C4-2B (cell line): Measurements from ENCODE around the gene CTLA4.

Experiments used
- H3K27ac ChIP-seq: fragments of 450-650 bp; 2 replicates; pipeline ENCODE4 v1.5.1; 2017
- ZFX ChIP-seq: fragments of 450-650 bp; IDR thresholded peaks from 2 replicates; pipeline ENCODE4 v1.6.1; 2017
- TF ChIP-seq, protein P1 (sequence below): fragments of 450-650 bp; conservative IDR thresholded peaks from 2 replicates; pipeline ENCODE4 v1.5.1; 2017; ENCODE audit warnings: mild to moderate bottlenecking

CTLA4 gene

GRCh38 chr2:203824603-203825002 lies 43.0 kb upstream of the CTLA4 start:
- H3K27ac ChIP-seq = no peak overlapping the region
- TF ChIP-seq, protein P1, sequence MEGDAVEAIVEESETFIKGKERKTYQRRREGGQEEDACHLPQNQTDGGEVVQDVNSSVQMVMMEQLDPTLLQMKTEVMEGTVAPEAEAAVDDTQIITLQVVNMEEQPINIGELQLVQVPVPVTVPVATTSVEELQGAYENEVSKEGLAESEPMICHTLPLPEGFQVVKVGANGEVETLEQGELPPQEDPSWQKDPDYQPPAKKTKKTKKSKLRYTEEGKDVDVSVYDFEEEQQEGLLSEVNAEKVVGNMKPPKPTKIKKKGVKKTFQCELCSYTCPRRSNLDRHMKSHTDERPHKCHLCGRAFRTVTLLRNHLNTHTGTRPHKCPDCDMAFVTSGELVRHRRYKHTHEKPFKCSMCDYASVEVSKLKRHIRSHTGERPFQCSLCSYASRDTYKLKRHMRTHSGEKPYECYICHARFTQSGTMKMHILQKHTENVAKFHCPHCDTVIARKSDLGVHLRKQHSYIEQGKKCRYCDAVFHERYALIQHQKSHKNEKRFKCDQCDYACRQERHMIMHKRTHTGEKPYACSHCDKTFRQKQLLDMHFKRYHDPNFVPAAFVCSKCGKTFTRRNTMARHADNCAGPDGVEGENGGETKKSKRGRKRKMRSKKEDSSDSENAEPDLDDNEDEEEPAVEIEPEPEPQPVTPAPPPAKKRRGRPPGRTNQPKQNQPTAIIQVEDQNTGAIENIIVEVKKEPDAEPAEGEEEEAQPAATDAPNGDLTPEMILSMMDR = no peak
- no peak for TF ChIP-seq ZFX

GRCh38 chr2:203826704-203827103 lies 40.9 kb upstream of the CTLA4 start:
- no peak for TF ChIP-seq ZFX
- TF ChIP-seq, protein P1 = no peak
- no peak overlapping the region for H3K27ac ChIP-seq

DNA sequence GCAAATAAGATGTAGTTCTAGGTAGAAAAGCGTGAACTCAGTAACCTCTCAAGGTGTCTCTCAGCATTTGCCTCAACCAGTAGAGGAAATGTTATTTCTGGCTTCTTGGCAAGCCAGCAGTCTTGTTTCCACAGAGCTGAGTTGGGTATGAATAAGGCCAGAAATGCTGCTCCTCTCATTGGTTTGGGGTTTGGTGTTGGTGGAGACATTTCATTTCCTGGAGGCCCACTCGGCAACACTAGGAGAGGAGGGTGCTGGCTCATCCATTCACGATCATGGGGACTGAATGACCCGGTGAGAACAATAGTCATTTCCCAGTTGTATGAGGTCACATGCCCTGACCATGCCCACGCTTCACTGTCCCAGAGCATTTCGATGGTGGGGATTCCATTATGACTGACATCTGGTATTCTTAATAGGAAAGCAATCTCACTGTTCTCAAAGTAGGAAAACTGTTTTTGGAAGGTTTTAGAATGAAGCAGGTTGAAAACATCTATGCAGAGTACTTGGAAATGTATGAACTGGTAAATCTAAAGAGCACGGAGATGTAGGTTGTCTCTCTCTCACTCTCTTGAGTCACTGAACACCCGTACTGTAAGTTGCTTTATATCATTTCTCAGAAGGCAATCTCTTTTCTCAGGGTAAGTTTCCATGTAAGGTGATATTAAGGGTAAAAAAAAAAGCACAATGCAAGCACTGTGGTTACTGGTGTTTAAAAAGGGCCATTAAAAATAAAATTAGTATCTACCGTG lies 37.1 kb upstream of the CTLA4 start:
- no peak for TF ChIP-seq ZFX
- TF ChIP-seq, protein P1 = no peak
- H3K27ac ChIP-seq = no peak overlapping the region

GRCh38 chr2:203835420-203835819 lies 32.2 kb upstream of the CTLA4 start:
- TF ChIP-seq, protein P1 = no peak
- TF ChIP-seq ZFX = no peak
- H3K27ac ChIP-seq = no peak overlapping the region

GRCh38 chr2:203835892-203836800 lies 31.4 kb upstream of the CTLA4 start:
- H3K27ac ChIP-seq = no peak overlapping the region
- no peak for TF ChIP-seq ZFX
- TF ChIP-seq, protein P1 = no peak

DNA sequence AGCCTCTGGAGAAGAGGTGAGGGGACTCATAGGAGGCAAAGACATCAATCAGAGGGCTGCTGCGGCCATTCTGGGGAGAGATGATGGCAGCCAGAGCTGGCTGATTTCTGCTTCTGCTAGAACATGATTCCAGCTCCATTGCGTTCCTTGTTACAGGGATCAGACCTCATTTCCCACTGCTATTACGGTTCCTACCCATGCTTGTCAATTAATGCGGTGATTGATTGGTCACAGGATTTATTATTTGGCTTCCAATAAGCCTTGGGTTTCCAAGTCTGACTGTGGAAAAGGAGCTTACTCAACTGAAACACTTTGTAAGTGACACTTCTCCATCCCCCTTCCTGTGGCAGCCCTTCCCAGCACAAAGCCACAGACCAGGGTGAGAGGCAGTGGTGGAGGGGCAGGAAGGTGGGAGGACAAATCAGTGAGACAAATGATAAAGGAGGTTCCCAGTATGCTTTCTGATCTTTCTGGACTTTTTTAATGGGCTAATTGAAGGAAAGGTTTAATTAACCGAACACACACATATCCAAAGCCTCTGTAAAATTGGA lies 26.8 kb upstream of the CTLA4 start:
- no peak for TF ChIP-seq ZFX
- TF ChIP-seq, protein P1 = no peak

GRCh38 chr2:203841654-203842053 lies 25.9 kb upstream of the CTLA4 start:
- TF ChIP-seq, protein P1 = no peak
- no peak for TF ChIP-seq ZFX

More for the DNA sequence above, 26.8 kb upstream of the CTLA4 start:
- H3K27ac ChIP-seq = no peak overlapping the region

More at GRCh38 chr2:203841654-203842053, 25.9 kb upstream of the CTLA4 start:
- H3K27ac ChIP-seq = no peak overlapping the region
